BLaER1 treated with 17β-estradiol and CSF1 and Interleukin-3, amounts not matched to agents 10 nM and 100 nM (cell line): ENCODE results near the gene ZNF169.
"Not testable (repeated sequence)": the region's sequence is repeated elsewhere in the genome, so short reads cannot be mapped to it uniquely, and the experiment has no call there.

Experiments used
- H3K27ac ChIP-seq, 11 experiments: shearing (Covaris generic); formaldehyde crosslinking; 2 replicates each; pipeline ENCODE4 v1.8.1; 2022
- H3K27me3 ChIP-seq, 11 experiments: shearing (Covaris generic); formaldehyde crosslinking; 2 replicates each; pipeline ENCODE4 v1.8.1; 2022
- H3K36me3 ChIP-seq, 11 experiments: shearing (Covaris generic); formaldehyde crosslinking; 2 replicates each; pipeline ENCODE4 v1.8.1; 2022
- H3K4me1 ChIP-seq, 10 experiments: shearing (Covaris generic); formaldehyde crosslinking; 2 replicates each; pipeline ENCODE4 v1.8.1; 2022
- H3K4me2 ChIP-seq, 11 experiments: shearing (Covaris generic); formaldehyde crosslinking; 2 replicates each; pipeline ENCODE4 v1.8.1; 2022
- H3K4me3 ChIP-seq, 10 experiments: shearing (Covaris generic); formaldehyde crosslinking; 2 replicates each; pipeline ENCODE4 v1.8.1; 2022
- H3K9ac ChIP-seq, 11 experiments: shearing (Covaris generic); formaldehyde crosslinking; 2 replicates each; pipeline ENCODE4 v1.8.1; 2022
- H3K9me3 ChIP-seq, 11 experiments: shearing (Covaris generic); formaldehyde crosslinking; replicated peaks in 1 of 11; 2 replicates each; pipeline ENCODE4 v1.8.1; 2022
- H4K20me1 ChIP-seq, 11 experiments: shearing (Covaris generic); formaldehyde crosslinking; 2 replicates each; pipeline ENCODE4 v1.8.1; 2022
- Cebpa-rat ChIP-seq, 11 experiments: shearing (Covaris generic); IDR thresholded peaks; 2 replicates each; pipeline ENCODE4 v1.8.1; 2022

ZNF169 gene

DNA sequence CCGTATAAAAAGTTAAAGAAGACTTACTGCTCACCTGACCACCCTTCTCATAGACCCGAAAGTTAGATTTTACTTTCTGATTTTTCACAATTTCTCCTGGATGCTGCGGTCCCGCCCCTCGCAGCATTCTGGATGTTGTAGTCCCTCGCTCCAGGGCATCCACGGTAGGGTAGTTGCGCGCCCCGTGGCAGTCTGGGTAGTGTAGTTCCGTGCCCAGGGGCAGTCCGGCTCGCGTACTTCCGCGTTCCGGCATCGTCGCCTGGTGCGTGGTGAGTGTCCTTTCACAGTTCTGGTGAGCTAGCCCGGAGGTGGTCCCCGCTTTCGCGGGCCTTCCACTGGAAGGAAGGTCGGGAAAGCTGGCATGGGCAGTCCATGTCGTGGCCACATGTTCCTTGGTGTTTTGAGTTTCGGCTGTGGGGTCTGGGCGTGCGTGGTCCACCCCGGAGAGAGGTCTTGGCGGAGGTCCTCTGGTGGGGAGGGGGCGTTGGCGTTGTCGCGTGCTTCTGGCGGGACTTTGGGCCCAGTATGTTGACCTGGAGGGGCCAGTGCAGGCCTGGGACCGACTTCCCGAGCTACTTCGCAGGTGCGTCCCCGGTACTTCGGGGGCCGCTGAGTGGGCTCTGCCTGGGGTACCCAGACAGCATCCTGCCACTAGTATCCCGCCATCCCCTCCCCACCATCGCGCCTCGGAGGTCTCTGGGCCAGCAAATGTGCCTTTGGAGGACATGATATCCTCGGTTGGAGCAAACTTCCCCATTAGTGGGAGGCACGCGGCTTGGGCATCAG lies at the start of gene ZNF169:
Gene ZNF169 (plus strand): TSS at position 222 of the 786 bp plus-strand sequence. CDS start 19,515 bp downstream, outside the sequence.
- Histone ChIP-seq H4K20me1 (peaks cover 0 to 12% (median 0%) of the 10 kb centered on the region in 11 experiments; a peak in 5 of 22 replicates), H3K27ac (peak within 1 kb of the TSS; percentile 74 to 93 (median 85)), H3K9ac (peak within 1 kb of the TSS; percentile 86 to 94 (median 89)), H3K4me1 (peaks cover 5 to 19% (median 14%) of the 10 kb centered on the region in 10 experiments; a peak in 19 of 20 replicates), H3K27me3 (no peaks in the 10 kb centered on the region), H3K4me2 (peak within 1 kb of the TSS; percentile 79 to 95 (median 90)), H3K9me3 (peaks cover 0 to 9% (median 5%) of the 10 kb centered on the region in 11 experiments; a peak in 17 of 22 replicates), H3K4me3 (peak within 1 kb of the TSS; percentile 83 to 99 (median 94)), H3K36me3 (peaks cover 7 to 22% (median 13%) of the 10 kb centered on the region in 11 experiments; a peak in 21 of 22 replicates)
- TF ChIP-seq Cebpa-rat (IDR thresholded peaks at IDR 0.05): no peak

DNA sequence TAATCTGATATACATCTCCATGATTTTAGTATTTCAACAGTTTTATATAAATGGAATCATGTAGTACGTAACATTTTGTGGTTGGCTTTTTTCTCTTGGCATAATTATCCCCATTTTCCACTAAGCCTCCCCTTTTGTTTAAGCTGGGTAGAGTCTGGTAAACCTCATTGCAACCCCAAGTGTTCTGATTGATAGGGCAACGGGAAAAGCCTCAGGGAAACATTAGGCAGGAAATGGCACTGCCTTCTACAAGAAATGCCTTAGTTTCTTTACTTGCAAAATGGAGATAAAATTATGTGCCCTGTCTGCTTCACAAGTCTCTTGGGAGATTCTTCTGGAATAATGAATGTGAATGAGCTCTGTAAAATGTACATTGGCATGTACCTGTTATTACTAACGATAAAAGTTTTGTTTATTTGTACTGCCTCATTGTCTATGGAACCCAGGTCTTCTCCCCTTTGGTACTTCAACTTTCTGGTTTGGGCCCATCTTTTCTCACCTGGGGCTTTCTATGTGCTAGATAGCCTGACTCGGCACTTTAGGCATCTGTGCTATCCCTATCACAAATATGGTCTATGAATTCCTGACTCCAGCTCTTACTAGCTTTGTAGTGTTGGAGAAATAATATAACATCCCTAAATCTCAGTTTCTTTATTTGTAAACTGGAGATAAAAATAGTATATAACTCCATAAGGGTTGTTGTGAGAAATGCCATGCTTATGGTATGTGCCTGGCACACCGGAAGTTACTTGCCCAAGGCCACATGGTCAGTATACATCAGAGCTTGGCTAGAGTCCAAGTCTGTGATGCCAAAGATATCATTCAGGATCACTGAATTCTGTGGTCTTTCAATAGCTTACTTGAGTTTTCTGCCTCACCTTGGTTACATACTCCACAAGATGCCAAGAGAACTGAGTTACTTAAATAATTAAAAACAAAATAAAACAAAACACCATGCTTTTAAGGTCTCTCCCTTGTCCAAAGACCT lies 48.2 kb upstream of the ZNF169 start:
- Histone ChIP-seq H3K9ac (no peak overlapping the region), H3K4me3 (no peak overlapping the region), H3K27me3 (no peaks in the 10 kb centered on the region), H4K20me1 (no peaks in the 10 kb centered on the region), H3K36me3 (no peaks in the 10 kb centered on the region), H3K4me2 (no peak overlapping the region), H3K9me3 (no peaks in the 10 kb centered on the region), H3K4me1 (no peaks in the 10 kb centered on the region), H3K27ac (no peak overlapping the region)
- TF ChIP-seq Cebpa-rat (IDR thresholded peaks at IDR 0.05): no peak

DNA sequence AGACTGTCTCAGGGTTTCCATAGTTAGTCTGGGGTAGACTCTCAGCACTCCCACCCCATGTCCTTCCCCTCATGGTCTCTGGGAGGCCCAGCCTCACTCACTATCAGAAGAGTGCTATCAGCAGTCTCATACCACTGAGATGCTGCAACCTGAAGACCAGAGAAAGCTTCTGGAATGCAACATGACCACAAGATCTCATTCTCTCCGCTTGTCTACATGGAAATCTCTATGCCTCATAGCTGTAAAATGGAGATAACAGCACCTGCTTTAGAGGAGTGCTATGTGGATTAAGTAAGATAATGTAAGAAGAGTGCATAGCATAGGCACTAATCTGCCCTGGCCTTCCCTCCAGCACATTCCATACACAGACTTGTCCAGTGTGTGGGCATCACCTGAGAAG lies 47.0 kb upstream of the ZNF169 start:
- TF ChIP-seq Cebpa-rat (IDR thresholded peaks at IDR 0.05): no peak

DNA sequence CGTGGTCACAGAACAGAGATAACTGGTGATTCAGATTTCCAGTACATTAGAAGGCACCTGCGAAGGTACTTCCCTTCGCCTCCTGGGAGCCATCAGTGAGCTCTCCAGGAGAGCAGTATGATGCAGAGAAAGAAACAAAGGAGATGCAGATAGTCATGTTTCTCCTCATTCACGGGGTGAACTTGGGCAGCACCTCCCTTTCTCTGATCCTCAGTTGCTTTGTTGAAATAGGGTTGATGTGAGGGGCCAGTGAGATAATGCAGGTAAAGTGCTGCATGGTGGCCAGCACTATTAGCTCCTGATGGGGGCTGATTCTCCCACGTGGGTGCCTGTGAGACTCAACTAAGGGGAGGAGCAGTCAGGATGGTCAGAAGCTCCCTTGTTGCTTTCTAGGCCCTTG lies 46.6 kb upstream of the ZNF169 start:
- H3K4me2 ChIP-seq: no peak overlapping the region
- H3K4me1 ChIP-seq: no peaks in the 10 kb centered on the region
- H3K4me3 ChIP-seq: no peak overlapping the region
- no peak overlapping the region for H3K27ac ChIP-seq
- no peak for TF ChIP-seq Cebpa-rat (IDR thresholded peaks at IDR 0.05)
- H3K27me3 ChIP-seq: no peaks in the 10 kb centered on the region
- H3K9ac ChIP-seq: no peak overlapping the region
- 0 out of 22 replicates have a peak, but pooled peaks cover 0 to 3% (median 0%) of the 10 kb centered on the region in 11 experiments for H3K9me3 ChIP-seq
- H3K36me3 ChIP-seq: no peaks in the 10 kb centered on the region
- no peaks in the 10 kb centered on the region for H4K20me1 ChIP-seq

More for the DNA sequence above, 47.0 kb upstream of the ZNF169 start:
- Histone ChIP-seq H3K9me3 (0 out of 22 replicates have a peak, but pooled peaks cover 0 to 3% (median 0%) of the 10 kb centered on the region in 11 experiments), H3K4me2 (no peak overlapping the region), H4K20me1 (no peaks in the 10 kb centered on the region), H3K36me3 (no peaks in the 10 kb centered on the region), H3K27ac (no peak overlapping the region), H3K9ac (no peak overlapping the region), H3K4me1 (no peaks in the 10 kb centered on the region), H3K27me3 (no peaks in the 10 kb centered on the region), H3K4me3 (no peak overlapping the region)

DNA sequence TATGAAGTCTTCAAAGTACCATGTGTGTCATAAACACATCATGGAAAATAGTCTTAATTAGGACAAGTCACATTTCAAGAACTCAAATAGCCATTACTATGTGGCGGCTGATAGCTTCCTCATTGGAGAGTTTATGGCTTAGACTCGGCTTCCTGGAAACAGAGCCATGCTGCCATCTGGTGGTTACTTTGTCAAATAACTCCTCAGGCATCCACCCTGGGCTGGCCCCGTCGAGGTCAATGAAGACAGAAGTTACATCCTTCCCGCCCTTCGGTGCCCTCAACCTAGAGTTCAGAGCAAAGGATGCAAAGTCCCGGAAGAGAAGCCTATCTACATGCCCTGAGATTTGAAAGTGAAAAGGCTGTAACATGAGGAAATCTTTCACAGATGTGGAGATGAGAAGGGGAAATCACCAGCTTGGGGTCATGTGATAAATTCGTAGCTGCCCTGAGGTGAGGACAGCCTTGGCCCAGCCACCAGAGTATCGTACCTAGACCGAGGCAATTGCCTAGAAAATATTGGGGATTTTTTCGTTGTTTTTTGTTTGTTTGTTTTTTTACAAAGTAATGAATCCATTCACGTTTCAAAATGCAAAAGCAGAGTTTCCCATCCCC lies 45.5 kb upstream of the ZNF169 start:
- peak overlapping the region in 2 of 11 experiments; percentile 3 to 23; a peak in 1 of 22 replicates for H3K4me2 ChIP-seq
- H3K4me3 ChIP-seq: no peak overlapping the region

DNA sequence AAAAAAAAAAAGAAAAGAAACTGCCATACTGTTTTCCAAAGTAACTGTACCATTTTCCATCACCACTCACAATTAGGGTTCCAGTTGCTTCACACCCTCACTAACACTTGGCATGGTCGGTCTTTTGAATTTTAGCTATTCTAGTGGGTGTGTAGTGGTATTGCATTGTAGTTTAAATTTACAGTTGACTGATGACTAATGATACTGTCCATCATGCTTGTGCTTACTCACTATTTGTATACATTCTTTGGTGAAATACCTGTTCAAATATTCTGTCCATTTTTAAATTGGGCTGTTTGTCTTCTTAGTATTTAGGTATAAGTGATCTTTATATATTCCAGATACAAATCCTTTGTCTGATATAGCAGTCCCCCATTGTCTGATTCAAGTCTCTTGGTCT lies 36.2 kb upstream of the ZNF169 start:
- H3K27me3 ChIP-seq: no peaks in the 10 kb centered on the region
- H3K27ac ChIP-seq: no peak overlapping the region
- H3K4me1 ChIP-seq: no peaks in the 10 kb centered on the region
- H3K4me2 ChIP-seq: no peak overlapping the region
- H3K9me3 ChIP-seq: peaks cover 12 to 25% (median 19%) of the 10 kb centered on the region in 11 experiments; a peak in 21 of 22 replicates
- TF ChIP-seq Cebpa-rat (IDR thresholded peaks at IDR 0.05): no peak
- H3K36me3 ChIP-seq: no peaks in the 10 kb centered on the region
- H3K4me3 ChIP-seq: no peak overlapping the region
- H4K20me1 ChIP-seq: no peaks in the 10 kb centered on the region
- H3K9ac ChIP-seq: no peak overlapping the region

More for the DNA sequence above, 45.5 kb upstream of the ZNF169 start:
- H3K4me1 ChIP-seq: no peaks in the 10 kb centered on the region
- H3K27ac ChIP-seq: no peak overlapping the region
- 0 out of 22 replicates have a peak, but pooled peaks cover 0 to 3% (median 0%) of the 10 kb centered on the region in 11 experiments for H3K9me3 ChIP-seq
- no peak for TF ChIP-seq Cebpa-rat (IDR thresholded peaks at IDR 0.05)
- H4K20me1 ChIP-seq: no peaks in the 10 kb centered on the region
- H3K36me3 ChIP-seq: no peaks in the 10 kb centered on the region
- H3K27me3 ChIP-seq: no peaks in the 10 kb centered on the region
- H3K9ac ChIP-seq: no peak overlapping the region

DNA sequence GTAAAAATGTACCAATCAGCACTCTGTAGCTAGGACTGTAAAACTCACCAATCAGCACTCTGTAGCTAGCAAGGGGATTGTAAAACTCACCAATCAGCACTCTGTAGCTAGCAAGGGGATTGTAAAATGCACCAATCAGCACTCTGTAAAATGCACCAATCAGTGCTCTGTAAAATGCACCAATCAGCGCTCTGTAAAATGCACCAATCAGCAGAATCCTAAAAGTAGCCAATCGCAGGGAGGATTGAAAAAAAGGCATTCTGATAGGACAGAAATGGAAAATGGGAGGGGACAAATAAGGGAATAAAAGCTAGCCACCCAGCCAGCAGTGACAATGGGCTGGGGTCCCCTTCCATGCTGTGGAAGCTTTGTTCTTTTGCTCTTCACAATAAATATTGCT lies 33.7 kb upstream of the ZNF169 start:
- not testable (repeated sequence) for H3K4me2 ChIP-seq, H4K20me1 ChIP-seq, H3K9ac ChIP-seq, H3K36me3 ChIP-seq, H3K27me3 ChIP-seq, H3K4me3 ChIP-seq, H3K27ac ChIP-seq, H3K4me1 ChIP-seq
- peaks cover 25 to 48% (median 40%) of the 10 kb centered on the region in 11 experiments for H3K9me3 ChIP-seq

DNA sequence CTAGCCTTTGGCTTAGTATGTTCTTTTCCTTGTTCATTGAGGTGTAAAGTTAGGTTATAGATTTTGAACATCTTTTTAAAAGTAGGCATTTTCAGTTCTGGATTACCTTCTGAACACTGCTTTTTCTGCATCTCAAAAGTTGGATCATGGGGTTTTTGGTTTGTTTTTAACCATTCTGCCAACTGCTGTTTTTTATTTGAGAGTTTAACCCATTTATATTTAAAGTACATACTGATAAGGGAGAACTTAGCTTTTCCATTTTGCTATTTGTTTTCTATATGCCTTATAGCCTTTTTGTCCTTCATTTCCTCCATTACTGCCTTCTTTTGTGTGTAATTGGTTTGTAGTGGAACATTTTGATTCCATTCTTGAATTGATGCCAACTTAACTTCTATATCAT lies 30.5 kb upstream of the ZNF169 start:
- H4K20me1 ChIP-seq: no peaks in the 10 kb centered on the region
- H3K4me3 ChIP-seq: no peak overlapping the region

More for the DNA sequence above, 30.5 kb upstream of the ZNF169 start:
- H3K4me1 ChIP-seq: no peaks in the 10 kb centered on the region
- H3K9me3 ChIP-seq: peaks cover 25 to 51% (median 40%) of the 10 kb centered on the region in 11 experiments
- H3K4me2 ChIP-seq: no peak overlapping the region
- no peak overlapping the region for H3K9ac ChIP-seq
- no peaks in the 10 kb centered on the region for H3K36me3 ChIP-seq
- H3K27ac ChIP-seq: no peak overlapping the region
- H3K27me3 ChIP-seq: no peaks in the 10 kb centered on the region
- TF ChIP-seq Cebpa-rat (IDR thresholded peaks at IDR 0.05): no peak
